HG02623 (cell line): Measurements from ENCODE around the gene NOX5.

Experiments used
- ATAC-seq: cut with Tn5 transposase; IDR thresholded peaks from one replicate; pipeline ENCODE4 v1.9.1; 2021; ENCODE audit warnings: moderate library complexity; ENCODE audit not compliant: unreplicated experiment

Gene NOX5

GRCh38 chr15:68990992-68991500 is 23.4 kb upstream of the NOX5 start:
- no peak for ATAC-seq

GRCh38 chr15:68991723-68992122 is 22.8 kb upstream of the NOX5 start:
- ATAC-seq, result no peak

GRCh38 chr15:68992696-68993095 is 21.8 kb upstream of the NOX5 start:
- ATAC-seq, result no peak

GRCh38 chr15:68993276-68993675 is 21.2 kb upstream of the NOX5 start:
- no peak for ATAC-seq

- no peak for ATAC-seq
These were observed 20.3 kb upstream of the NOX5 start for GRCh38 chr15:68994149-68994548.

- ATAC-seq, result no peak
These were observed 19.3 kb upstream of the NOX5 start for GRCh38 chr15:68994981-68995761.

- no peak for ATAC-seq
These were observed 17.4 kb upstream of the NOX5 start for GRCh38 chr15:68997050-68997449.

- no peak for ATAC-seq
These were observed 16.3 kb upstream of the NOX5 start for GRCh38 chr15:68997930-68998777.

GRCh38 chr15:68999091-68999490 is 15.4 kb upstream of the NOX5 start:
- no peak for ATAC-seq

- no peak for ATAC-seq
These were observed 14.4 kb upstream of the NOX5 start for GRCh38 chr15:69000091-69000490.

GRCh38 chr15:69000725-69001503 is 13.6 kb upstream of the NOX5 start:
- ATAC-seq, result no peak

- no peak for ATAC-seq
These were observed 11.7 kb upstream of the NOX5 start for GRCh38 chr15:69002783-69003182.

GRCh38 chr15:69004011-69004410 is 10.5 kb upstream of the NOX5 start:
- ATAC-seq, result no peak

GRCh38 chr15:69008056-69008455 is 6.4 kb upstream of the NOX5 start:
- ATAC-seq, result no peak

GRCh38 chr15:69009341-69009740 is 5.2 kb upstream of the NOX5 start:
- no peak for ATAC-seq

- no peak for ATAC-seq
These were observed 2.9 kb upstream of the NOX5 start for GRCh38 chr15:69011641-69012040.

- ATAC-seq, result no peak
These were observed 1.6 kb upstream of the NOX5 start for GRCh38 chr15:69012761-69013364.

GRCh38 chr15:69013726-69014406 is 629 bp upstream of the NOX5 start:
- ATAC-seq, result no peak

- ATAC-seq, result no peak
These were observed 1.1 kb downstream of the NOX5 start for GRCh38 chr15:69015591-69015990.

- no peak for ATAC-seq
These were observed 1.6 kb downstream of the NOX5 start for GRCh38 chr15:69016021-69016595.
